Endothelial cell of umbilical vein (primary cell): ENCODE measurements around the gene NDUFS8.

Source experiments
- CTCF ChIP-seq, 2 donors: IDR thresholded peaks; 1 replicate in 1 of 2; 2 replicates in 1 of 2; pipeline ENCODE4 v1.5.1; 2011; ENCODE audit warnings: low read length in 2 of 2, mild to moderate bottlenecking in 2 of 2, moderate library complexity in 2 of 2, control low read depth in 1 of 2, inconsistent platforms in 1 of 2, low read depth in 1 of 2; ENCODE audit not compliant: insufficient read depth in 1 of 2; ENCODE audit errors: extremely low read depth in 1 of 2
- EZH2 ChIP-seq: IDR thresholded peaks from 2 replicates; pipeline ENCODE4 v1.6.1; 2012; ENCODE audit warnings: borderline replicate concordance, low read depth, mild to moderate bottlenecking, moderate library complexity, low read length, inconsistent platforms; ENCODE audit not compliant: severe bottlenecking
- GATA2 ChIP-seq: IDR thresholded peaks from 2 replicates; pipeline ENCODE4 v1.7.0; 2011; ENCODE audit warnings: low read depth, mild to moderate bottlenecking, moderate library complexity, mixed read lengths, low read length; ENCODE audit not compliant: insufficient read length, insufficient read depth
- JUN ChIP-seq: IDR thresholded peaks from 2 replicates; pipeline ENCODE4 v1.6.1; 2011; ENCODE audit warnings: borderline replicate concordance, low read depth; ENCODE audit not compliant: insufficient read length, insufficient read depth
- MAX ChIP-seq: IDR thresholded peaks from 2 replicates; pipeline ENCODE4 v1.6.1; 2011; ENCODE audit not compliant: insufficient read depth, insufficient read length
- POLR2A ChIP-seq: IDR thresholded peaks from 2 replicates; pipeline ENCODE4 v1.6.1; 2012; ENCODE audit warnings: low read depth, mild to moderate bottlenecking, control low read depth, low read length
- POLR2AphosphoS5 ChIP-seq: IDR thresholded peaks from 2 replicates; pipeline ENCODE4 v1.6.1; 2012; ENCODE audit warnings: low read depth, mild to moderate bottlenecking, control low read depth, low read length, moderate library complexity; ENCODE audit not compliant: insufficient read depth

- no peak for TF ChIP-seq POLR2A
- TF ChIP-seq EZH2, result no peak
- no peak for TF ChIP-seq CTCF (IDR thresholded peaks at IDR 0.05; ENCODE audit: extremely low read depth in 1 of 2, insufficient read depth in 1 of 2, low read depth in 1 of 2, low read length in 2 of 2)
- no peak for TF ChIP-seq POLR2AphosphoS5
- no peak for TF ChIP-seq JUN
- no peak for TF ChIP-seq MAX
- TF ChIP-seq GATA2, result no peak
Measured at GRCh38 chr11:68010090-68011041, 20.1 kb upstream of the NDUFS8 start, which contains the start of gene ALDH3B1.
